ENCODE data around the gene OOSP2.

OOSP2 gene

GRCh38 chr11:60097189-60097588 lies 57.0 kb downstream of the OOSP2 start:
- no peaks in the 10 kb centered on the region for H3K36me3 ChIP-seq
- H3K9me3 ChIP-seq = no peaks in the 10 kb centered on the region
- no peak overlapping the region for H3K27ac ChIP-seq
- no peaks in the 10 kb centered on the region for H3K27me3 ChIP-seq
- no peak for DNase-seq
- no peak for TF ChIP-seq CTCF (IDR thresholded peaks at IDR 0.05)
- no peaks in the 10 kb centered on the region for H3K4me1 ChIP-seq
- no peak overlapping the region for H3K4me3 ChIP-seq
- intact Hi-C loops (cut with DNase I; ENCODE audit: low total_unique reads) = no loop called here

Measured in tibial artery (tissue), 4 donors.